ENCODE data around the gene ID2.

DNA sequence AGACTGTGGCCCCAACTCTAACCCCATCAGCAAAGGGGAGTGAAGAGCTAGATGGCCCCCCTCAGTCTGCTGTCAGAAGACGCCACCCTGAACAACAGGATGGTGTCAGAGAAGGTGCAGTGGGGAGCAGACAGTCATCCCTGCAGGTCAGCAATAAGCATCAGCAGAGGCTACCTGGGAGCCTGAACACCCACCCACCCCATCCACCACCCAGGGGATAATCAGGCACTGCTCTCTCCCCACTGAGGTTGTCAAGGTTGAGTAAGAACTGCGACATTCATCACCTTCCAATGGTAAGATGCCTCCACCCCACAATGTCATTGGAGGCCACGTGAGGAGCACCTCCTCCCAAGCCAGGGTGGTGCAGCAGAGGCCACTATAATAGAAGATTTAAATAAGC is 8.5 kb upstream of the ID2 start:
- TF ChIP-seq, protein P1, sequence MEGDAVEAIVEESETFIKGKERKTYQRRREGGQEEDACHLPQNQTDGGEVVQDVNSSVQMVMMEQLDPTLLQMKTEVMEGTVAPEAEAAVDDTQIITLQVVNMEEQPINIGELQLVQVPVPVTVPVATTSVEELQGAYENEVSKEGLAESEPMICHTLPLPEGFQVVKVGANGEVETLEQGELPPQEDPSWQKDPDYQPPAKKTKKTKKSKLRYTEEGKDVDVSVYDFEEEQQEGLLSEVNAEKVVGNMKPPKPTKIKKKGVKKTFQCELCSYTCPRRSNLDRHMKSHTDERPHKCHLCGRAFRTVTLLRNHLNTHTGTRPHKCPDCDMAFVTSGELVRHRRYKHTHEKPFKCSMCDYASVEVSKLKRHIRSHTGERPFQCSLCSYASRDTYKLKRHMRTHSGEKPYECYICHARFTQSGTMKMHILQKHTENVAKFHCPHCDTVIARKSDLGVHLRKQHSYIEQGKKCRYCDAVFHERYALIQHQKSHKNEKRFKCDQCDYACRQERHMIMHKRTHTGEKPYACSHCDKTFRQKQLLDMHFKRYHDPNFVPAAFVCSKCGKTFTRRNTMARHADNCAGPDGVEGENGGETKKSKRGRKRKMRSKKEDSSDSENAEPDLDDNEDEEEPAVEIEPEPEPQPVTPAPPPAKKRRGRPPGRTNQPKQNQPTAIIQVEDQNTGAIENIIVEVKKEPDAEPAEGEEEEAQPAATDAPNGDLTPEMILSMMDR (IDR thresholded peaks at IDR 0.05; ENCODE audit: poor library complexity, severe bottlenecking) = no peak
- TF ChIP-seq SMC3 (conservative IDR thresholded peaks at IDR 0.05; ENCODE audit: poor library complexity) = no peak
- TF ChIP-seq, protein P2, sequence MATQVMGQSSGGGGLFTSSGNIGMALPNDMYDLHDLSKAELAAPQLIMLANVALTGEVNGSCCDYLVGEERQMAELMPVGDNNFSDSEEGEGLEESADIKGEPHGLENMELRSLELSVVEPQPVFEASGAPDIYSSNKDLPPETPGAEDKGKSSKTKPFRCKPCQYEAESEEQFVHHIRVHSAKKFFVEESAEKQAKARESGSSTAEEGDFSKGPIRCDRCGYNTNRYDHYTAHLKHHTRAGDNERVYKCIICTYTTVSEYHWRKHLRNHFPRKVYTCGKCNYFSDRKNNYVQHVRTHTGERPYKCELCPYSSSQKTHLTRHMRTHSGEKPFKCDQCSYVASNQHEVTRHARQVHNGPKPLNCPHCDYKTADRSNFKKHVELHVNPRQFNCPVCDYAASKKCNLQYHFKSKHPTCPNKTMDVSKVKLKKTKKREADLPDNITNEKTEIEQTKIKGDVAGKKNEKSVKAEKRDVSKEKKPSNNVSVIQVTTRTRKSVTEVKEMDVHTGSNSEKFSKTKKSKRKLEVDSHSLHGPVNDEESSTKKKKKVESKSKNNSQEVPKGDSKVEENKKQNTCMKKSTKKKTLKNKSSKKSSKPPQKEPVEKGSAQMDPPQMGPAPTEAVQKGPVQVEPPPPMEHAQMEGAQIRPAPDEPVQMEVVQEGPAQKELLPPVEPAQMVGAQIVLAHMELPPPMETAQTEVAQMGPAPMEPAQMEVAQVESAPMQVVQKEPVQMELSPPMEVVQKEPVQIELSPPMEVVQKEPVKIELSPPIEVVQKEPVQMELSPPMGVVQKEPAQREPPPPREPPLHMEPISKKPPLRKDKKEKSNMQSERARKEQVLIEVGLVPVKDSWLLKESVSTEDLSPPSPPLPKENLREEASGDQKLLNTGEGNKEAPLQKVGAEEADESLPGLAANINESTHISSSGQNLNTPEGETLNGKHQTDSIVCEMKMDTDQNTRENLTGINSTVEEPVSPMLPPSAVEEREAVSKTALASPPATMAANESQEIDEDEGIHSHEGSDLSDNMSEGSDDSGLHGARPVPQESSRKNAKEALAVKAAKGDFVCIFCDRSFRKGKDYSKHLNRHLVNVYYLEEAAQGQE (IDR thresholded peaks at IDR 0.05; ENCODE audit: borderline replicate concordance) = no peak
- no peak for TF ChIP-seq EP300 (conservative IDR thresholded peaks at IDR 0.05; ENCODE audit: poor library complexity, severe bottlenecking)
- no peak for TF ChIP-seq RAD21 (conservative IDR thresholded peaks at IDR 0.05)
- TF ChIP-seq POLR2AphosphoS5 (IDR thresholded peaks at IDR 0.05) = no peak
- TF ChIP-seq MXI1 (conservative IDR thresholded peaks at IDR 0.05; ENCODE audit: poor library complexity, severe bottlenecking) = no peak

Data from neural cell (in vitro differentiated cells).